ENCODE data around the gene AOPEP.

The AOPEP gene

GRCh38 chr9:95112436-95113280, 386.2 kb downstream of the AOPEP start:
- H3K36me3 ChIP-seq: peaks cover 53% of the 10 kb centered on the region
- H3K9me3 ChIP-seq: no peaks in the 10 kb centered on the region
- TF ChIP-seq CTCF (IDR thresholded peaks at IDR 0.05; ENCODE audit: low read depth, low read length): no peak
- no peaks in the 10 kb centered on the region for H3K4me1 ChIP-seq
- H3K27me3 ChIP-seq: no peaks in the 10 kb centered on the region
- no peak for DNase-seq
- H3K4me3 ChIP-seq (ENCODE audit: low read depth, low read length): no peak overlapping the region

DNA sequence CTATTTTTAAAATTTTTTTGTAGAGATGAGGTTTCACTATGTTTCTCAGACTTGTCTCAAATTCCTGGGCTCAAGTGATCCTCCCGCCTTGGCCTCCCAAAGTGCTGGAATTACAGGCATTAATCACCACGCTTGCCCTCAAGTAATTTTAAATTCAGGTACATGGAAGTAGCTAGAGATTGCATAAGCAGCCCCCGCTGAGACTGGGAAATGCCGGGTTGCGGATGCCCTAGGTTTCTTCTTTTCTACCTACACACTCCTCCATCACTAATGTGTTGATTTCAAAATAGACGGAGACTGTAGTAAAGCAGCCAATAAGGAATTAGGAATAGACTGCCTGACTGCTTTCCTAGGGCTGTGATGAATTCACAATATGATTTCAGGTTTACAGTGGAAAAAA, 388.6 kb downstream of the AOPEP start:
- Histone ChIP-seq H3K36me3 (peaks cover 34% of the 10 kb centered on the region), H3K27me3 (no peaks in the 10 kb centered on the region), H3K4me1 (no peaks in the 10 kb centered on the region), H3K4me3 (ENCODE audit: low read depth, low read length) (no peak overlapping the region), H3K9me3 (no peaks in the 10 kb centered on the region)
- no peak for DNase-seq
- no peak for TF ChIP-seq CTCF (IDR thresholded peaks at IDR 0.05; ENCODE audit: low read depth, low read length)

DNA sequence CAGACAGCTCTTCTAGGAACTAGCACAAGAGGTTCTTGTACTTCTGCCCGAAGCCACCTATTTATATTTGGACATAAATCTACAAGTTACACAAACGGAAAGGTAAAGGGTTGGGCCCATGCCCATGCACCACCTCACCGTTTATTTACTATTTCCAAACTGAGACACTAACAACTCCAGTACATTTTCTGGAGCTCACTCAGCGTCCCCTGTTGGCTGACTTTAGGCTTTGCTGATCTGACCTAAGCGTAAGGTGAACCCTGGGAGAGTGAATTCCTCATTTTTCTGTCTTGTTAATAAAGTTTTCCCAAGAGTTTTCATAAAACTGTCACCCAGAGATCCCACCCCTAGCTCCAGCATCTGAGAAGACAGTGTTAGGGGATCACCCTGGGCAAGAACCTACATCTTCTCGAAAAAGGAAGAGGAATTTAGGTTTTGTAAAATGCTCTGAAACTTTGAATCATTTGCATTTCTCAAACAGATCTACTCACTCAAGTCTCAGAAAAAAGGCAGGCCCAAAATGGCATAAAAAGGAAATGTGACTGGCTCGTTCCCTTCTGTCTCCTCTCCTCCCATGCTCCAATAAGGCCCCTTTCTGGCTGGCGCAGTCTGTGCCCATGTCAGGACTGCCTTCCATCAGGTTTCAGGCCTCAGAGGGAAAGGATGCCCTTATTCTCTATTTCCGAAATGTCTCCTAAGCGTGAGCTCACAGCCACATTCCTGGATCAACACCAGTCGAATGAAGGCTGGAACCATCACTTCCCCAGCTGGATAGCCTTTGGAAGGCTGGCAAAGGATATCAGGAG, 389.7 kb downstream of the AOPEP start:
- DNase-seq: no peak
- peaks cover 23% of the 10 kb centered on the region for H3K36me3 ChIP-seq
- no peaks in the 10 kb centered on the region for H3K27me3 ChIP-seq
- H3K9me3 ChIP-seq: no peaks in the 10 kb centered on the region
- H3K4me3 ChIP-seq (ENCODE audit: low read depth, low read length): no peak overlapping the region
- H3K4me1 ChIP-seq: peaks cover 5% of the 10 kb centered on the region; the same call in 1 of the 2 replicates
- TF ChIP-seq CTCF (IDR thresholded peaks at IDR 0.05; ENCODE audit: low read depth, low read length): peak; percentile 64

- no peak for TF ChIP-seq CTCF (IDR thresholded peaks at IDR 0.05; ENCODE audit: low read depth, low read length)
- Histone ChIP-seq H3K27me3 (no peaks in the 10 kb centered on the region), H3K4me1 (peaks cover 8% of the 10 kb centered on the region; the same call in 1 of the 2 replicates), H3K4me3 (ENCODE audit: low read depth, low read length) (no peak overlapping the region), H3K36me3 (peaks cover 17% of the 10 kb centered on the region), H3K9me3 (no peaks in the 10 kb centered on the region)
- DNase-seq: no peak
Measured at GRCh38 chr9:95116808-95117204, 390.3 kb downstream of the AOPEP start.

DNA sequence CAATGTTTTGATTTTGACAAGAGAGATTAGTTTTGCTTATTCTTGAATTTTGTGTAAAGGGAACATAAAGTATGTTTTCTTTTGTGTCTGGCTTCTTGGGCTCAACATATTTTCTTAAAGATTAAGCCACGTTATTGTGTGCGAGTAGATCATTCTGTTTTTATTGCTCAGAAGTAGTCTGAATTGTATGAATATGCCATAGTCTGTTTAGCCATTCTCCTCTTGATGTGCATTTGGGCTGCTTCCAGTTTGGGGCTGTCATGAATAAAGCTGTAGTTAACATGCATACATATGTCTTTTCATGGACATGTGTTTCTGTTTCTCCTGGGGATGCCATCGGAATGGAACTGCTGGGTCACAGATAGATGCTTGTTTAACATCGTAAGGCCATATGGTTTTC, 392.1 kb downstream of the AOPEP start:
- peaks cover 6% of the 10 kb centered on the region for H3K36me3 ChIP-seq
- no peaks in the 10 kb centered on the region for H3K27me3 ChIP-seq
- DNase-seq: no peak
- no peak overlapping the region for H3K4me3 ChIP-seq (ENCODE audit: low read depth, low read length)
- no peaks in the 10 kb centered on the region for H3K9me3 ChIP-seq
- no peak for TF ChIP-seq CTCF (IDR thresholded peaks at IDR 0.05; ENCODE audit: low read depth, low read length)
- H3K4me1 ChIP-seq: peaks cover 8% of the 10 kb centered on the region; the same call in 1 of the 2 replicates
